ENCODE results near the gene PTPRM. TPM values are rescaled to one million over a fixed set of nuclear protein-coding genes. Genes with fewer than 3 reads are reported as not detected.
A peak's percentile ranks its signal among the peaks of the same experiment; 100 is the strongest.

Gene PTPRM
- total RNA-seq, 1 donor from 2014 or later: 104 TPM

GRCh38 chr18:8063733-8064132 lies 496.6 kb downstream of the PTPRM start:
- no peak for DNase-seq

DNA sequence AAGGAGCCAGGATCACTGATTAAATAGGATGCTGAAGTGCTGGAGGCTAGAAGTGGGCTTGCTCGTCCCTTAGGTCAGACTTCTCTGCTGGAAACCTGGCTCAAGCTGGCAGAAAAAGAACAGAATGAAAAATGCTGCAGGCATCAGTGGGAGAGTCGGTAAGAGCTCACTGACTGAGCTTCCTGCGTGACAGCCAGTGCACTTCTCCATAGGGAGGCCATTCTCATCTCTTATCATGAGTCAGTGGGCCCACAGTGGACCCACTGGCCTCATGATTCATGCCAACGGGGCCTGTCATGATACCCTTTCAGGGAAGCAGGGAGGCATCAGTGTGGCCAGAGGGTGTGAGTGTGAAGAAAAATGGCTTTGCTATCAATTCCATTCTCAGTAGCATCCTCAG lies 498.2 kb downstream of the PTPRM start:
- DNase-seq: no peak

GRCh38 chr18:8065773-8066172 lies 498.7 kb downstream of the PTPRM start:
- no peak for DNase-seq

DNA sequence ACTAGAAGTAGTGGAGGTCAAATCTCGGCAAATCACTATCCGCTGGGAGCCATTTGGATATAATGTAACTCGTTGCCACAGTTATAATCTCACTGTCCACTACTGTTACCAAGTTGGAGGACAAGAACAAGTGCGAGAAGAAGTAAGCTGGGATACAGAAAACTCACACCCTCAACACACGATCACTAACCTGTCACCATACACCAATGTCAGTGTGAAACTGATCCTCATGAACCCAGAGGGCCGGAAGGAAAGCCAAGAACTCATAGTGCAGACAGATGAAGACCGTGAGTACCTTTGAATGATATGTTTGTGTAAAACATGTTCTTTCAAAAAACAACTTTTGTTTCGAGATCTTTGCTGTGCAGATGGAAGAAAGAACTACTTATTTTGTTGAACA lies 502.6 kb downstream of the PTPRM start:
- DNase-seq: no peak

DNA sequence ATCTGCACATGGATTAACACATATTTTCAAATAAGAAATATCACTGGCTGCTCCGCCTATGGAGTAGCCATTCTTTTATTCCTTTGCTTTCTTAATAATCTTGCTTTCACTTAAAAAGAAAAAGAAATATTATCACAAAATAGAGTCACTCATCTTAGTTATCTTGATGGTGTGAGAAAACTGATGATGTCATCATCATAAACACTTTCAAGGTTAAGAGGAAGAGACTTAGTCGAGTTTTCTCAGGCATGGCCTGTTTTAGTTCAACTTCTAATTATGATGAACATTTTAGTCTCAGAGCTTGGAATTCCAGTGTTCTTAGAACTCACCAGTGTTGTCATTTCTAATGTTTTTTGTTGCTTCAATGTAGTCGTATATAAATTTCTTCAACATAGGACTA lies 506.1 kb downstream of the PTPRM start:
- DNase-seq: no peak

DNA sequence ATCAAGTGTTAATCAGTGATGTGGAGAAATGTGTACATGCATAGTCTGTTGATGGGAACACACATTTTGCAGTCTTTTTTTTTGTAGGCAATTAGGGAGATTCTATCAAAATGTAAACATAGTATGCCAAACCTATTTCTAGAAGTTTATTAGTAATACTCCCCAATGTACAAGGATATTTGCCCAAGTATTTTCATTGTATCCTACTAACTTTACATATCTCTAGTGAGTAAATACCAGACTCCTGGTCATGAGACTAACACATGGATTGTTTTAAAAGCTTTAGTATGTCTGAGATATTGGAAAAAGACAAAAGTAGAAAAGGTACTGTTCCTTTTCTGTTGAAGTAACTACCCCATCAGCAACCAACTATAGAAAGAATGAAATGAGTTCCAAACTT lies 513.0 kb downstream of the PTPRM start:
- DNase-seq: no peak

- no peak for DNase-seq
These were observed 514.2 kb downstream of the PTPRM start for GRCh38 chr18:8081267-8081666.

DNA sequence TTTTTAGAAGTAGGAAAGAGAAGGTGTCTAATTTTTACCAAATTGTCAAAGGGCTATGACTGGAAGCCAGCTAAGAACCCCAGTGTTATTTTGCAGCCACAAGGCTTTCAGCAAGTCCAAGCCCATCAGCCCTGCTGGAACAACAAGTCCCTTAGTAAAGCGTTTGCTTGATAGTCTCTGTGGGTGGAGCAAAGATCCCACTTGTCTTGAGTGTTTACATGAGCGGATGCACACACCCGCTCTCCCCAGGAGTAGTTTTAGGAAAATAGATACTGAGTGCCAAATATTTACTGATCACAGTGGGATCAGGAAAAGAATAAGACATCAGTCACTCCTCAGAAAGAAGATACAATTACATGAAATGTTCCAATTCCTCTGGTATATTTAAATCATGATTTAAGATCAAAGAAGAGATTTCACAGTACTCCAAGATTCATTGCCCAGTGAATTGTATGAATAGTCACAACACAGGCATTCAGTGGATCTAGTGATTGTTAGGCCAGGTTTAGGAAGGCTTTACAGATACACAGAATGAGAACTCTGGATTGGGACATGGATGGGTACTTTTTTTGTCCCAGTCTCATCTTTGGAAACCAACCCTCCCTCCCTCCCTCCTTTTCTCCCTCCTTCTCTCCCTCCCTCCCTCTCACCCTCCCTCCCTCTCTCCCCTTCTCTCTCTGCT lies 514.9 kb downstream of the PTPRM start:
- no peak for DNase-seq

DNA sequence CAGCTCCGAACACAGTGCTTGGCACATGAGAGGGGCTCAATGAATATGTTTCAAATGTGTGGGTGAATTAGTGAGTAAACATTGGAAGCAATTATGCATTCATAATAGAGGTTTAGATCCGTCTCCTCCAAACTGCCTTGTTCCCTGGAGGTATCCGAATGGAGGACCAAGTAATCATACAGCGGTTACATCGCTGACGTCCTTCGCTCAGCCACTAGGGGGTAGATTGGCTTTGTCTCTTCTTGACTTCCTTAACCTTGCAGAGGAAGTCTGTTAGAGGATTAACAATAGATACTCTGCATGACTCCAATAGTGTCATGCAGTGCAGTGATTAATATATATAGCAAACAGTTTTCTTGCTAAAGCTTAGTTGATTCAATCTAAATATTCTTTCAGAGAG lies 517.0 kb downstream of the PTPRM start:
- DNase-seq: peak; percentile 81

GRCh38 chr18:8088626-8089025 lies 521.5 kb downstream of the PTPRM start:
- DNase-seq: no peak

DNA sequence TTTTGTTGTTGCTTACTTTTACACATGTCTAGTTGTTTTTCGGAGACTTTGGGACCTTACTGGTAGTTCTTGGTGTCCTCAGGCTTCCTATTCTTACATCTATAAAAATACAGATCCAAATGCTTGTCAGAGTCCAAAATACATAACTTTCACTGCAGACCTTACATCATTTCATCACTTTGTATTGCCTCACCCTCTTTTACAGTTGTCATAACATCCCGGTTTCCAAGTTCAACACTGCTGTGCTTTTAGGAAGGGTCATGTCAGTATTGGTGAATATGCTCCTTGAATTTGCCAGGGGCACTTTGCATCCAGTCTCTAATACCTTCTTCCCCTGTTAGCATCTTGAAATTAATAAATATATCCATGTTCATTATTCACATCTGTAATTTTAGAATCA lies 523.9 kb downstream of the PTPRM start:
- no peak for DNase-seq

DNA sequence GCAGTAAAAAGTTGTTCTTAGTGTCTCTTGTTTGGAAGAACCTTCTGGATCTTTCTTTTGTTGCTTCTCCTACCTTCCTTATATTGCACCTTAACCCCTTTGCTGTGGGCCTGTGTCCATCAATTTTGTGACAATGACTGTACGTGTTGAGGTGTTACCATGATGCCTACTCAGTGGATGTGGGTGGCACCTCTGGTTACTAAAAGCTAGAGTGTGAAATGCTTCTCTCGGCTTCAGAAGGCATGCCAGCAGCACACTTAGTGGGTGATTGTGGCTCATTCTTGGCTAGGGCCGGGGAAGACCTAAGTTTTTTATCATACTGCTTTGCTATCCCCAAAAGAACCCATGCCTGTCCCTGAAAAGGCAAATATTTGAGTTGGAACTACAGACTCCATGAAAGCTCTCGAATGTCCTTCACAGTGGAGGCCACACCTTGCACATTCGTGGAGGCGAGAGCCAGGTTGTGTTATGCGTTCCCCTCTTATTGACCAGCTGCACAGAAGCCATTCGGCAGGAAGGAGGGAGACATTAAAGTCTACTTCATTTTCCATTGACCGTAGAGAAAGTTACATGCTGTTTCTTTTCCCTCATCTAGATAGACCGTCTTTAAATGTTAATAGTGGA lies 528.9 kb downstream of the PTPRM start:
- no peak for DNase-seq

DNA sequence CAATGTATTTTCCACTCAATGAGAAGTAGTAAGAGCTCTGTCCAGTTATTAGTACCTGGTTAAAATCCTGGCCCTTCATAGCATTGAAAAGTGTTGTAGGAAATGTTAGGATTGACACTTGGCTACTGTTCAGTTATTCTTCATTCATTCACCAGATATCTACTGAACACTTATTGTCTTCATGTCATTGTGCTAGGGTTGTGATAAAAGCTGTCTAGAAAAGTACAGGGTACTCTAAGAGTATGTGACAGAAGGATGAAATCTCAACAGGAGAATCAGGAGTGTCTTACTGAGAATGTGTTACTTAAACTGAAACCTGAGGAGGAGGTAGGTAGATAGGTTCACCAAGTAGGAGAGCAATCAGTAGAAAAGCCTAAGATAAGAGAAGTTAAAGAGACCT lies 530.3 kb downstream of the PTPRM start:
- DNase-seq: no peak

- DNase-seq: no peak
These were observed 530.8 kb downstream of the PTPRM start for GRCh38 chr18:8097927-8098326.

- DNase-seq: no peak
These were observed 539.5 kb downstream of the PTPRM start for GRCh38 chr18:8106603-8107002.

GRCh38 chr18:8107426-8107825 lies 540.3 kb downstream of the PTPRM start:
- no peak for DNase-seq

DNA sequence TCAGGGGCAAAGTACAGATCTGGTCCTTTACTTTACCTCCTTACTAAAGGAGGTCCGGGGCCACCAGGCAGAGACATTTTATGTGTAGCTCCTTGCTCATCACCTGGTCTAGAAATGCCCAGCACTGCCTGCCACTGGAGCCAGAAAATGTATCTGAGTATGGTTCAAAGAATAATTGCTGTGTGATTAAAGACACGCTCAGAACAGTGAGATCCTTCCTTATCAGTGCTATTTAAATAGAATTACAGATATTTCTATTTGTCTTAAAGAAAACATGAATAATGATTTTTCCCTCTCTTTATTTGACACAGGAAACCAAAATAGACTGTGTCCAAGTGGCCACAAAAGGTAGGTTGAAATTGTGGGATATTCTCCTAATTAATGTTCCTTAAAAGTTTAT lies 547.4 kb downstream of the PTPRM start:
- no peak for DNase-seq

DNA sequence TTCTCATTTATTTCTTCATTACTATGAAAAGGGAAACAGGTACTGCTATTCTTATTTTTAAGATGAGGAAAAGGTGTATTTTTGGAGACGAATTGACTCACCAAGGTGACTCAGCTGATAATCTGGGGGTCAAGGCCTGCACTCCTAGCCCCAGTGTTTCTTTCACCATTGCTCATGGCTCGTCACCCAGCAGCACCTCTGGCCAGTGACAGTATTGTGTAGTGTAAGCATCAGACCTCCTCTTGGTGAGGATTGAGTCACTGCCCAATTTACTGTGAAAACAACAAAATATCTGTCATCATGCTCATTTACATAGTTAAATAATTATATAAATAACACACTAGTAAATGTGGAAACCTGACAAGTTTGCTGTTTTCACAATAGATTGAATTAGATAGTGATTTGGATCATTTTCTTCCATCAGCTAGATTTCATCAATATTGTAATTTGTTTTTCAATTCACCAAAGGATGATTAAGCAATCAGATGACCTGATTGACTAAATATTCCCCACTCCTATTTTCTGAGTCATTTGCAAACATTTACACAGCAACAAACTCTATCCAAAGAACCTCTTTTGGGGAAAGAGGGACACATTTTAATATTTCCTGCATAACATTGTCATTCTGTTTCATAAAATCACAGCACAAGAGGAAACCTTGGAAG lies 549.4 kb downstream of the PTPRM start:
- no peak for DNase-seq

- DNase-seq: no peak
These were observed 549.9 kb downstream of the PTPRM start for GRCh38 chr18:8117006-8117371.

GRCh38 chr18:8121101-8121500 lies 554.0 kb downstream of the PTPRM start:
- no peak for DNase-seq

GRCh38 chr18:8121942-8122480 lies 554.9 kb downstream of the PTPRM start:
- DNase-seq: peak; percentile 54

DNA sequence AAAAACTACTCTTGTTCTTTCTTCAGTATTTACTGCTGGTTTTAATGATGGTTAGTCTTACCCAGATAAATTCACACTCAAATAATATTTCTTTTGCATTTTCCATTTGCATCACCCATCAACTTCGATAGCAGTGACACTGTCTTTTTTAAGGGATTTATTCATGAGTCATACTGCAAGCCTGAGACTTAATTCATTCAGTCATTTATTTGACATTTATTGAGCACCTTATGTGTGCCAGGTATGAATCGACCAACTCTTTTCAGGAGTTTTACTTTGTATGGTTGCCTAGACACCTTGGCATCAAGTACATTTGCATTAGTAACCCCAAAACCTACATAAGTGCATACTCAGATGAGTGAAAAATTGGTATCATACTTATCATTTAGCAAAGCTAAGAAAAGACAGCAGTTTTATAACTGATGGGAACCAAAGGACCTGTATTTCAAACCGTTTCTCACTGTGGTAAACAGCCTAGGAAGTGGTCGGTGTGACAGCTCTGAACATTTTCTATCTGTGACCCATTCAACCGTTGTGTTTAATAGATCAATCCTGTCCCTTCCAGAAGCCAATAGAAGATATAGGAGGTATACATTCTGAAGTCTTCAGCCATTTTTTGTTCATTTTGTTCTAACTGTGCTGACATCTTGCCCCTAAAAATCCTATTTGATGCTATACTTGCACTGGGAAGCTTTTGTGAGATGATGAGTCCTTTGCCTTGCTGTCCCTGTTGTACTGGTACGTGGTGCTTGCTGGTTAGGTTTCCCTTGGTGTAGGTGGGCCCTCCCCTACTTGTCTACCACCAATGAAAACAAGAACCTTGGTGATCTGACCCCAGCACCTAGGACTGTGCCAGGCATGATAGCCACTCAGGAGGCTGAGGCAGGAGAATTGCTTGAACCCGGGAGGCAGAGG lies 557.4 kb downstream of the PTPRM start:
- no peak for DNase-seq

DNA sequence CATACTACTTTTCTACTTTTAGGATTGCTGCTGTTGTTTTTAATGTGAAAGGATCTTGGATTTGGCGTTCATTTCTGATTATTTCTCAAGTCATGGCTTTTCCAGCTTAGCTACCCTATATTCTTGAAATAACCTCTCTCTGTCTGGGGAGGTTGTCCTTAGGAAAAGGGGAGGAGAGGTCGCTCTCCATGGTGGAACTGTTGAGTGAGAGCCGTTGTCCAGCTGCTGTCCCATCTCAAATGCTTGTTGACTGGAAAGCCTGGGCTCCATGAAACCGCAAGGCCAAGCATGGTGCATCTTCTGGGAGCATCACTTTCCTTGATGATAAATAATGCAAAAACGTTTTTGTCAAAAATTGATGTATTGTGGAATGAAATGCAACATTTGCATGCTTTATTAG lies 563.0 kb downstream of the PTPRM start:
- DNase-seq: no peak
